Measurements from ENCODE around the gene ZC3H4. TPM values are rescaled to one million over a fixed set of nuclear protein-coding genes. Genes with fewer than 3 reads are reported as not detected.
"Not testable (repeated sequence)": the region's sequence is repeated elsewhere in the genome, so short reads cannot be mapped to it uniquely, and the experiment has no call there.

The ZC3H4 gene
- total RNA-seq, 1 experiment from 2014 or later: 9.4 TPM

DNA sequence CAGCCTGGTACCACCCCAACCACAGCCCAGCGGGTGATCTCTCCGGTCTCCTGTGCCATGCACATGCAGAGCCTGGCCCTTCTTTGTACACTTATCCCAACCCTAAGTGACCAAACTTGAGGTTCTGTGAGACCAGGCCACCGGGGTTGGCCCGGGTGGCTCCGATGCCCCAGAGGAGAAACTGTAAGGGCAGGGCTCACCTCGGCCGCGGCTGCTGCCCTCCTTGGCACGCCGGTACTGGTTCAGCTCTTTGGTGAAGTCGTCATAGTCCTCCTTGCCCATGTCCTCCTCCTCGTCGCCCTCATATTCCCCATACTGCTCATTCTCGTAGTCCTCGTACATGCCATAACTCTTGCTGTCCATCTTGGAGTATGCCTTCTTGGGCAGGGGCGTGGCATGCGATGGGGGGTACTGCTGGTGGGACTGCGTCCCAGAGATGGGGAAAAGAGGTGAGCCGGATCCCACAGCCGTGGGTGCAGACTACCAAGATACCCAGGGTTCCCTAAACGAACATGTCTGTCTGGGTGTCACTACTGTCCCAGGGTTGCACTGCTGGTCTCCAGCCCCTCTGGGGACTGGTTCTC lies 23.7 kb downstream of the ZC3H4 start:
- no peak for DNase-seq (ENCODE audit: extremely low read depth, low read depth)

GRCh38 chr19:47086280-47086679 lies 27.3 kb downstream of the ZC3H4 start:
- DNase-seq (ENCODE audit: extremely low read depth, low read depth): no peak

- no peak for DNase-seq (ENCODE audit: extremely low read depth, low read depth)
These were observed 28.6 kb downstream of the ZC3H4 start for GRCh38 chr19:47084879-47085439.

DNA sequence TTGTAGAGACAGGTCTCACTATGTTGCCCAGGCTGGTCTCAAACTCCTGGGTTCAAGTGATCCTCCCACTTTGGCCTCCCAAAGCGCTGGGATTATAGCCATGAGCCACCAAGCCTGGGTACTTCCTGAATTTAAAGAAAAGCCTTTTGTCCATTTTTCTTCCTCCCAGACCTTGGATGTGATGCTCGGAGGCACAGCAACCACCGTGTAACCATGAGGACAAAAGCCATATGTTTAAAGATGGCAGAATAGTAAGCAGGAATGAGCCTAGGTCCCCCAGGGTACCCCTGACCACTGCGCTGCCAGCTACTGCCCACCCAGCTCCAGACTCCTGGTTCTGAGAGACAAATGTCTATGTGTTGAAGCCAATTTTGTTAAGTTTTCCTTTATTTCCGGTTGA lies 31.1 kb downstream of the ZC3H4 start:
- no peak for DNase-seq (ENCODE audit: extremely low read depth, low read depth)

GRCh38 chr19:47081095-47081494 lies 32.5 kb downstream of the ZC3H4 start:
- DNase-seq (ENCODE audit: extremely low read depth, low read depth): no peak

DNA sequence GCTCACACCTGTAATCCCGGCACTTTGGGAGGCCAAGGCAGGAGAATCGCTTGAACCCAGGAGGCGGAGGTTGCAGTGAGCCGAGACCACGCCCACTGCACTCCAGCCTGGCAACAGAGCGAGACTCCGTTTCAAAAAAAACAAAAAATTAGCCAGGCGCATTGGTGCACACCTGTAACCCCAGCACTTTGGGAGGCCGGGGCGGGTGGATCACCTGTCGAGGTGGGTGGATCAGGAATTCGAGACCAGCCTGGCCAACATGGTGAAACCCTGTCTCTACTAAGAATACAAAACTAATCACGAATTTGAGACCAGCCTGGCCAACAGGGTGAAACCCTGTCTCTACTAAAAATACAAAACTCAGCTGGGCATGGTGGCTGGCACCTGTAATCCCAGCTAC lies 35.2 kb downstream of the ZC3H4 start:
- not testable (repeated sequence) for DNase-seq (ENCODE audit: extremely low read depth, low read depth)

DNA sequence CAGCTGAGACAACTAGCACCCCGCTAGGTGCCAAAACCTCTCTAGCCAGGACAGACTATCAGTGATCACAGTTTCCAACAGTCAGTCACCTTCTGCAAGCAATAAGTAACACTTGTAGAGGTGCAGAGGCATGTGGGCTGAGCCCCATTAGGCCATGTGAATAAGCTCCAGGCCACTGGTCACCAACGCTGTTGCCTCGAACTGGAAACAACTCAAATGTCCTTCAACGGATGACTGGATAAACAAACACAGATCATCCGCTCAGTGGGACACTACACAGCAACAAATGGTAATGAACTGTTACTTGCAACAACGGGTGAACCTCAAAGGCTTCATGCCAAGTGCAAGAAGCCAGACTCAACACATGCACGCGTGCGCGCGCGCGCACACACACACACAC lies 37.6 kb downstream of the ZC3H4 start:
- DNase-seq (ENCODE audit: extremely low read depth, low read depth): no peak

DNA sequence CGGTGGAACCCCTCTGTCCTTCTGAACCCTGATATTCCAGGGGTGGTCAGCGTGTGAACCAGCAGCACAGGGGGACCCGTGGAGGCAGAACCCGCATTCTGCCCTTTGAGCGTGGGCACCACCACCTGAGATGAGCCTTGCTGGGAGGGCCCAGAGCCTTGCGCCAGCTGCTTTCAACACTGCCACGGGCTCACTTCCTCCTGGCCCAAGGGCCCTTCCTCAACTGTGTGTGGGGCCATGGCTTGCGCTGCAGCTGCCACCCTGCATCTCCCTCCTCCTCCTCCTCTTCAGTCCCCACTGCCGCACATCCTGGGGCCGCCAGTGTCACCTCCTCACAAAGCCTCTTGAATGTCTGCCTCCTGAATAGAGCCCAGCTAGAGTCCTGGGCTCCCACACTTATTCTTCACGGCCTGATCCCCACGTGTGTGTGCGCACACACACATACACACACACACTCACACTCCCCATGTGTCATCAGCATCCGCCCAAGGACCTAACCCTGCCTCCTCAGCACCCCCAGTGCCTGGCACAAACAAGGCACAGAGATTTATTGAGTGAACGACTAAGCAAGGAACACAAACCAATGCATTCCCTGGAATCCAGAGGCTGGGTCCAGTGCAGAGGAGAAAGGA lies 38.3 kb downstream of the ZC3H4 start:
- DNase-seq (ENCODE audit: extremely low read depth, low read depth): no peak

GRCh38 chr19:47074621-47075020 lies 39.0 kb downstream of the ZC3H4 start:
- DNase-seq (ENCODE audit: extremely low read depth, low read depth): no peak

GRCh38 chr19:47073574-47073973 lies 40.0 kb downstream of the ZC3H4 start:
- DNase-seq (ENCODE audit: extremely low read depth, low read depth): no peak

- no peak for DNase-seq (ENCODE audit: extremely low read depth, low read depth)
These were observed 41.3 kb downstream of the ZC3H4 start for GRCh38 chr19:47072323-47072722.

DNA sequence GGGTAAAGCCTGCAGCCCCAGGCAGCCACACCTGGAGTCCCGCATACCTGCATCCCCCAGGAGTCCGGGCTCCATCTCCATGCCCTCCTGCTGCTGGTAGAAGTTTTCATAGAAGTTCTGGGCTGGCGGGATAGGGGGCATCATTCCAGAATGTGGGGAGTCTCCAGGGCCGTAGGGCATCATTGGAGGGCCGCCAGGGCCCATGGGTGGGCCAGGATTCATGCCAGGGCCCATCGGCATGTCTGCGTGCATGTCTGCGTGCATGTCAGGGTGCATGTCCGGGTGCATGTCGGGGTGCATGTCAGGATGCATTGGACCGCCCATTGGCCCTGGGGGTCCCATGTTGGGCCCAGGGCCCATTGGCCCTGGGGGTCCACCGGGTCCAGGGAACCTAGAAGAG lies 41.8 kb downstream of the ZC3H4 start:
- DNase-seq (ENCODE audit: extremely low read depth, low read depth): no peak

DNA sequence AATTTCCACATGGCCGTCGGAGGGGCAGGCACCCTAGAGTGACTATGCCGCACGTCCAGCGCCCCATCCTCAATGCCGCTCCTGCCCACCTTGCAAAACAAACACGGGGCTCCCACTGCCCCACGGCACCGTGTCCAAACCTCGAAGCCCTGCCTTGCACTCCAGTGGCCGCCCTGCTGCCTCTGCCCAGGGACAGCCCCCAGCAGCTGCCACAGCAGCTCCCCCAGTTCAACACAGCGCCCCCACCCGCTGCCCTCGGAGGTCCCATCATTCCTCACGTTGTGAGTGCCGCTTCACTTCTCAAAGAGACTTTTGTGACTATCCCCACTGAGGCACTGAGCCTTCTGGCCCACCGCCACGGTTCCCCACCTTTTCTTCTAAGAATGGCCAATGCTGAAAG lies 42.8 kb downstream of the ZC3H4 start:
- DNase-seq (ENCODE audit: extremely low read depth, low read depth): no peak

DNA sequence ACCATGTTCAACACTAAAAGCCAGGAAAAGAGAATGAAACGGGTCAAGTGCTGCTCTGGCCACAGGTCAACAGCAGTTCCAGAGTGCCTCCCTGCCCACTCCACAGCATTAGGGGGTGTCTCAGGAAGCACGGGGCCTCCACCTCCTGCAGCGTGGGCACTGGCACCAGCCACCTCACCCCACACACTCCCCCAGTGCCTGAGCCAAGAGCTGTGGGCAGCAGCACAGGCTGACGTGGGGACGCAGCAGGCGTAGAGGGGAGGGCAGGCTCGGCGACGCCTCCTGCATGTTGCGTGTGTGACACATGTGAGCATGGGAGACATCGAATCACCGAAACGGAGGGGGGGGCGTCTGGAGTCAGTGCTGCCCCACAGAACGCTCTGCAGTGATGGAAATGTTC lies 43.8 kb downstream of the ZC3H4 start:
- no peak for DNase-seq (ENCODE audit: extremely low read depth, low read depth)

DNA sequence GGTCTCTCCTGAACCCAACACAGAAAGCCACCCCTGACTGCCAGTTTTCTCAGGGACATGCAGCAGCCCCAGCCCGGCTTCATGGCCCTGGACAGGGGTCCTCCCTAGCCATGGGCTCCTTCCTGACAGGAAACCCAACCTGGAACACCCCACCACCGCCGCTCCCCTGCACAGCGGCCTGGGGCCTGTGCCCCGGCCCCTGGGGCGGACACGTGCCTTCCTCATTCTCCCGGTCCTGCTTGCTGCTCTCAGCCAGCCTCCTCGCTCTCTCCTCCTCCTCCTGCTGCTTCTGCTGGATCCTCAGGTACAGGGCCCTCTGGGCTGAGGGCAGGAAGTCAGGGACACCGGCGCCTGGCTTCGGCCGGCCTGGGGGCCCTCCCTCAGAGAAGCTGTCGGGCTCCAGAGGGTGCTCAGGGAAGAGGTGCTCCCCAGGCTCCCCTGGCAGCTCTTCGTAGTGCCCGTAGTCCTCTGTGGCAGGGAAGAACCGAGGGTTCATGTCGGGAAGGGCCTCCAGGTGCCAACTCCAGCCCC lies 44.6 kb downstream of the ZC3H4 start:
- no peak for DNase-seq (ENCODE audit: extremely low read depth, low read depth)

DNA sequence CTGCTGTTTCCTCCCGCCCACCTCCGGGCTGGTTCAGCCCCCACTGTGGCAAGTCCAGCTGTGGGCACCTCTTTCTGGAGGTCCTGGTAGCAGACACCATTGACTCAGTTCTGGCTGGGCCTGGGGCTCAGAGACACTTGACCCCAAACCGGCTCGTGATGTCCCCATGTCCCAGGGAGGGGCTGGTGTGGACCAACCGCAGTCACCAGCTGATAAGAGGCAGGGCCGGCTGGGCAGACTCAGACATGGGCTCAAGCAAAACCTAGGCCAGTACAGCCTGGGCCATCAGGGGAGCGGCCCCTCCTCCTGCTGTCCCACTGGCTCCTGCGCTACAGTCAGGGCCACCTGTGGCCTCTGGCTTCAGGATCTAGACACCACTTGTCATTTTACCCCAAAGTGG lies 45.3 kb downstream of the ZC3H4 start:
- no peak for DNase-seq (ENCODE audit: extremely low read depth, low read depth)

DNA sequence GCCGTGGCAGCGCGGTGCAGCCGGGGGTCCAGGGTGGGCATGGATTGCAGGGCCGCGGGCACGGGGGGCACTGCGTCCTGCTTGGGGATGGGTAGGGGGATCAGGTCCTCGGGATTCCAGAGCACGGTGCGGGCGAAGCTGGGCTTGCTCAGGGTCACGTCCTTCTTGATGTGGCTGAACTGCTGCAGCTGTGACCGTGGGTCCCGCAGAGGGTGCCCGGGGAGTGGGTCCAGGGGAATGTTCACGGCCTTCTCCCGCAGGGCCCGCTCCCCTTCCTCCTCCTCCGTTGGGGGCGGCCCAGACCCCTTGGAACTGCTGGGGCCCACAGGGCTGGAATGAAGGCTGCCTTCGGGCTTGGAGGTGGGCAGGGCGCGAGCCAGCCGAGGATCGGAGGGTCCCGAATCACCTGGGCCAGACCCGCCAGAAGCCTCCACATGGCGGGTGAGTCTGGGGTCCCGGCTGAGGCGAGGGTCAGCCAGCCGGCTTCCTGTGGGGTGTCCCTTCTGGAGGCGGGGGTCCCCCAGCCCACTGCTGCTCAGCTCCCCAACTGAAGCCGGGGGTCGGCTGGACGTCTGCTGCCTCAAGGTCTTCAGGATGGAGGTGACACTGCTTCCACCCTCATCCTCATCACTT lies 46.2 kb downstream of the ZC3H4 start:
- no peak for DNase-seq (ENCODE audit: extremely low read depth, low read depth)

DNA sequence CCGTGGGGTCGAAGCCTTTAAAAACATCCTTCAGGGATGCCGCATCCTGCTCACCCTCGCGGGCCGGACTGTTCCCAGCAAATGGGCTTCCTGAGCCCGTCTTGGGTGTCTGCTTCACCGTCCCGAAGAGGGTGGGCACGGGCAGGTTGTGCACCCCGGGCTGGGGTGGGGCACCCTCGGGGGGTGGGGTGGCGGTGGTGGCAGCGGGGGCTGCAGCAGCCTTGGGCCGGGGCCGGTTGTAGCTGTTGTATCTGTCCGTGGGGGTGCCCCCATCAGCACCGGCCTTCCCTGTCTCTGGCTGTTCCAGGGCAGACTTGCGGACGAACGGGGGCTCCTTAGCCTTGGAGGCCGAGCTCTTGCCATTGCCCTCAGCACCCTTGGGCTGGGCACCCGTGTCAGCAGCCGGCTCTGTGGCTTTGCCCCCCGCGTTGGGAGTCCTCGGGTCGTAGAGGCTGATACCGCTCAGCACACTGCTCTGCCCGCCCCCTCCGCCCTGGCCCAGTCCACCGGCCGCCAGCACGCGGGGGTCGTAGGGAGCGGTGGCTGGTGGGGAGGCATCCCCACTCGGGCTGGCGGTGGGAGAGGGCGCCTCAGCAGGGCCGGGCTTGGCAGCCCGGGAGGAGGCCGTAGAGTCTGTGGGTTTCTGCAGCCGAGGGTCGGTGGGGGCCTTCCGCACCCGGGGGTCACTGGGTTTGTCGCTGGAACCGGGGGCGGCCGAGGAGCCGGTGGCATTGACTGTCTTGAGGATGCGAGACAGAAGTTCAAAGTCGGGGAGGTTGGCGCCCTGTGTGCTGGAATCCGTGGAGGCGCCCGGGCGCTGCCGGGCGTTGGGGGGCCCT lies 47.0 kb downstream of the ZC3H4 start:
- DNase-seq (ENCODE audit: extremely low read depth, low read depth): no peak

- no peak for DNase-seq (ENCODE audit: extremely low read depth, low read depth)
These were observed 48.3 kb downstream of the ZC3H4 start for GRCh38 chr19:47065242-47065641.

DNA sequence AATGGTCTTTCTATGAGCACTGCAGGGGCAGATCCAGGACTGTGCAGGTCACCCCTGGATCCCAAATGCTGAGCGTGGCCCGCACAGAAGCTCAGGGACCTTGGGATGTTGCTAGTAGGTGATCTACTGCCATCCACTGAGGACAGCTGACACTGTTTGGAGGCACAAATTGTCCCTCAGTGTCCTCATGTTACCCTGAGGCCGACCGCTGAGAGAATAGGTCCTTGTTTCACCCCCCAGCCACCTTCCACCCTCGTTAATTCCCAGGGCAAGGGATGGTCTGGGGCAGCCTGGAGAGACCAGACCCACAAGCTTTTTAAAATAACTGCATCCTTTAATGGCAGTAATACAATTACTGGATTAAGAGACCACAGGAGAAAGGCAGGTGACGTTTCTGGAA lies 49.7 kb downstream of the ZC3H4 start:
- no peak for DNase-seq (ENCODE audit: extremely low read depth, low read depth)

DNA sequence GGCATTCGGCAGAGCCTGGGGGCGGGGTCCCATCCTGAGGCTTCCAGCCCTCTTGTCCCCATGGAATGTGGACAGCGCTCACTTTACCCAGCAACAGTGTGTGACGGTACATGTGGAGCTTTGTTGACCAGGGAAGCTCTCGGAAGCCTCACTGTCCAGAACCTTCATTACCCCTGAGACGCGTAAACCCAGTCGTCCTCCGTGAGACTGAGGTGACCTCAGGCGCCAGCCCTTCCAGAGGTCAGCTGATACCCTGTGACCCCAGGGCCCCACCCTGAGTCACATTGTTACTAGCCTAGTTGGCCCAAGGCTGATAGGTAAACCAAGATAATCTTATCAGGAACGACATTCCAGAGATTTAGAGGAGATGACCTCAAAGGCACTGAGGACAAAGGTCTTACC lies 55.0 kb downstream of the ZC3H4 start:
- DNase-seq (ENCODE audit: extremely low read depth, low read depth): no peak

Data from NCI-H460 (cell line).